Lower leg skin (tissue), 4 donors: ENCODE measurements around the gene TBX4. TPM values are rescaled to one million over a fixed set of nuclear protein-coding genes. Genes with fewer than 3 reads are reported as not detected.

Experiments
- DNase-seq, 2 donors: peaks; one replicate each; pipeline ENCODE4 v3.0.0-alpha.2; 2019; ENCODE audit warnings: low spot score in 2 of 2
- H3K4me3 ChIP-seq: fragments of 200-600 bp; sonication (generic); 2 replicates; pipeline ENCODE4 v1.5.1; 2017; ENCODE audit warnings: mild to moderate bottlenecking, low read depth; ENCODE audit not compliant: poor library complexity, severe bottlenecking
- CTCF ChIP-seq, 3 donors: fragments of 450-650 bp; IDR thresholded peaks; one replicate each; pipeline ENCODE4 v1.5.1; 2016; ENCODE audit warnings: antibody characterized with exemption in 3 of 3, mild to moderate bottlenecking in 3 of 3, moderate library complexity in 2 of 3
- POLR2A ChIP-seq, 2 donors: fragments of 450-650 bp; IDR thresholded peaks; one replicate each; pipeline ENCODE4 v1.6.1; 2016 to 2017; ENCODE audit warnings: antibody characterized with exemption in 2 of 2, mild to moderate bottlenecking in 1 of 2, moderate library complexity in 1 of 2
- WGBS, 2 donors: methylation state at CpG; one replicate each; pipeline ENCODE4 v1.1.5; 2018; 5-methylcytosine and 5-hydroxymethylcytosine counted together
- intact Hi-C: fragments of 100-400 bp; cut with DNase I; formaldehyde crosslinking; loops from one replicate; pipeline ENCODE4 v1.15.0; 2023; ENCODE audit warnings: low total_unique reads
- total RNA-seq, 4 donors: library from RNA; depleted of rRNA; stranded (reverse); fragments of >200 nt; gene quantifications; one replicate each; pipeline ENCODE4 v1.1.0, GENCODE V29; 2016

Gene TBX4
- total RNA-seq, 4 donors from 2014 or later, result 0.53 TPM; not detected in 3

- intact Hi-C loops, result no loop called here
- 35 to 36% methylated on average over 12 of the region's 12 CpGs for WGBS, 2 donors
- no peak overlapping the region for H3K4me3 ChIP-seq
- TF ChIP-seq CTCF (IDR thresholded peaks at IDR 0.05) (no peak), POLR2A (IDR thresholded peaks at IDR 0.05) (no peak)
- DNase-seq, result peak in 1 of 2 donors; percentile 40
These were observed 22.2 kb downstream of the TBX4 start for GRCh38 chr17:61474235-61474927.

DNA sequence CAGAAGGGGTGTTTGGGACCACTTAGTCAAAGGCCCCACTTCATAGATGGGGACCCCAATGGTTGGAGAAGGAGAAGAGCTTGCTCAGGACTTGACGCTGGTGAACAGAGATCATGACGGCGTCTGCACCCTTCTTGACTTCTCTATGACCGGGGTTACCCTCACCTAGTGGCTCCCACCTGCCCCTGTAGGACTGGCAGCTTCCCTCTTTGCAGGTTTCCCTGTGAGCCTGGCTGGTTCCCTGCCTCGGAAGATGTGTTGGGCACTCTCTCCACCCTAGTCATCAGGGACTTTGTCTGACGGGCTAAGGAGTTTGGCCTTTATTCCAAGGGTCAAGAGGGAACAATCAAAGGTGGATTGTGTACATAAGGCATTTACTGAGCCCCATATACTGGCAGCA, 22.7 kb downstream of the TBX4 start:
- no peak for TF ChIP-seq CTCF (IDR thresholded peaks at IDR 0.05)
- TF ChIP-seq POLR2A (IDR thresholded peaks at IDR 0.05), result no peak
- intact Hi-C loops, result no loop called here
- no peak overlapping the region for H3K4me3 ChIP-seq
- DNase-seq, result no peak
- 67 to 69% methylated on average over 6 of the region's 6 CpGs for WGBS, 2 donors

GRCh38 chr17:61475726-61476125, 23.5 kb downstream of the TBX4 start:
- no peak for TF ChIP-seq POLR2A (IDR thresholded peaks at IDR 0.05)
- TF ChIP-seq CTCF (IDR thresholded peaks at IDR 0.05), result no peak
- DNase-seq, result peak in 1 of 2 donors; percentile 18
- intact Hi-C loops, result no loop called here
- 68 to 72% methylated on average over 8 of the region's 8 CpGs for WGBS, 2 donors
- no peak overlapping the region for H3K4me3 ChIP-seq

DNA sequence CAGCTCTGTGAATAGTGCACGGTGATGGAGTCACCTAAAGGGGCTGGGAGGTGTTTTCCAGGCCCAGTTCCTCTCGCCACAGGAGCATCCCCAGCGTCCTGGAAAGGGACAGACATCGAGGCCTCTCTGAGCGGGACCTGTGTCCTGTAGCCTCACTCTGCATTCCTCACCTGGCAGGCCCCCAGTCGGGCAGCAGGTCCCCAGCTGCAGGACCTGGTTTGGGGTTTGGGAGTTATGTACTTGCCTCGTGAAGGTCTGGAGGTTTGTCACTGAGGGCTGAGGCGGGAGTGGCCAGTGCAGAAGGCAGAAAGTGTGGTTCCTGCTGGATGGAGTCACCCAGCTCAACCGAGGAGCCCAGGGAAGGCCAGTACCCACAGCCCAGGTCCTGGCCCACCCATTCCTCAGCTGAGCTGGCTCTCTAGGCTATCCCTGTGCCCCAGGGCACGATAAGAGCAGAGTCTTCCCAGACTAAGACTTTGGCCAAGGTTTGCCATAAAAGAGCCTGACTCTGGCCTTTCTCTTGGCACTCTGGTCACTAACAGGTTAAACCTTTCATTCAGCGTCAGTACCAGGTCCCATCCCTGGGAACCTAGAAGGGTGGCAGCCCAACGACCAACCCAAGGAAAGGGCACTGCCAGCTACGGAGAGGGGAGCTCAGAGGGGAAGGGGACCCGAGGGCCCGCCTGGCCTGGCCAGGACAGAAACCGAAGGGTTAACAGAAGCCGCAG, 24.4 kb downstream of the TBX4 start:
- H3K4me3 ChIP-seq, result no peak overlapping the region
- TF ChIP-seq POLR2A (IDR thresholded peaks at IDR 0.05) (no peak), CTCF (IDR thresholded peaks at IDR 0.05) (no peak)
- peak in 1 of 2 donors; percentile 62 for DNase-seq
- intact Hi-C loops, result no loop called here
- WGBS, 2 donors, result 77 to 84% methylated on average over 16 to 17 of the region's 17 CpGs

- no peak for TF ChIP-seq CTCF (IDR thresholded peaks at IDR 0.05)
- TF ChIP-seq POLR2A (IDR thresholded peaks at IDR 0.05), result no peak
- 70 to 71% methylated on average over 23 of the region's 23 CpGs for WGBS, 2 donors
- no peak overlapping the region for H3K4me3 ChIP-seq
- intact Hi-C loops, result no loop called here
- DNase-seq, result peak in 1 of 2 donors; percentile 58
These were observed 25.1 kb downstream of the TBX4 start for GRCh38 chr17:61477204-61477834.
